Muscle of leg (tissue), 11 donors: Measurements from ENCODE around the gene MOB3C. TPM values are rescaled to one million over a fixed set of nuclear protein-coding genes. Genes with fewer than 3 reads are reported as not detected.

ENCODE experiments used
- DNase-seq: peaks from one replicate; pipeline ENCODE4 v3.0.0; 2013
- H3K27ac ChIP-seq: one replicate; pipeline ENCODE4 v1.5.1; 2013; ENCODE audit warnings: mild to moderate bottlenecking, low read length, control low read depth
- H3K27me3 ChIP-seq: one replicate; pipeline ENCODE4 v1.6.1; 2013; ENCODE audit warnings: low read length; ENCODE audit not compliant: control insufficient read depth, insufficient read depth
- H3K36me3 ChIP-seq: one replicate; pipeline ENCODE4 v1.6.1; 2013; ENCODE audit warnings: low read length; ENCODE audit not compliant: control insufficient read depth, insufficient read depth
- H3K4me1 ChIP-seq: one replicate; pipeline ENCODE4 v1.6.1; 2013; ENCODE audit warnings: low read length; ENCODE audit not compliant: control insufficient read depth, insufficient read depth
- H3K4me3 ChIP-seq: one replicate; pipeline ENCODE4 v1.5.1; 2013; ENCODE audit warnings: low read length, control low read depth
- H3K9me3 ChIP-seq: replicated peaks from 2 replicates; pipeline ENCODE4 v1.6.1; 2013; ENCODE audit warnings: low read depth, low read length; ENCODE audit not compliant: control insufficient read depth
- WGBS: methylation state at CpG from one replicate; pipeline ENCODE4 v1.1.5; 2013; ENCODE audit warnings: missing lambda C conversion rate; ENCODE audit not compliant: insufficient coverage; 5-methylcytosine and 5-hydroxymethylcytosine counted together
- polyA plus RNA-seq, 8 donors: library from polyadenylated mRNA; unstranded; fragments of 120-200 nt; gene quantifications; one replicate each; pipeline versions ENCODE4 v1.2.1 to v1.2.3, GENCODE V29; 2013; ENCODE audit warnings: inconsistent platforms in 1 of 8, low replicate concordance in 1 of 8; ENCODE audit not compliant: insufficient read length in 8 of 8, insufficient read depth in 1 of 8
- total RNA-seq: library from RNA; stranded (reverse); fragments of 120-200 nt; gene quantifications from one replicate; pipeline ENCODE4 v1.2.4, GENCODE V29; 2013

The MOB3C gene
- total and polyA plus RNA-seq, 9 donors, result 11.9 to 14.2 (median 12.6) TPM

DNA sequence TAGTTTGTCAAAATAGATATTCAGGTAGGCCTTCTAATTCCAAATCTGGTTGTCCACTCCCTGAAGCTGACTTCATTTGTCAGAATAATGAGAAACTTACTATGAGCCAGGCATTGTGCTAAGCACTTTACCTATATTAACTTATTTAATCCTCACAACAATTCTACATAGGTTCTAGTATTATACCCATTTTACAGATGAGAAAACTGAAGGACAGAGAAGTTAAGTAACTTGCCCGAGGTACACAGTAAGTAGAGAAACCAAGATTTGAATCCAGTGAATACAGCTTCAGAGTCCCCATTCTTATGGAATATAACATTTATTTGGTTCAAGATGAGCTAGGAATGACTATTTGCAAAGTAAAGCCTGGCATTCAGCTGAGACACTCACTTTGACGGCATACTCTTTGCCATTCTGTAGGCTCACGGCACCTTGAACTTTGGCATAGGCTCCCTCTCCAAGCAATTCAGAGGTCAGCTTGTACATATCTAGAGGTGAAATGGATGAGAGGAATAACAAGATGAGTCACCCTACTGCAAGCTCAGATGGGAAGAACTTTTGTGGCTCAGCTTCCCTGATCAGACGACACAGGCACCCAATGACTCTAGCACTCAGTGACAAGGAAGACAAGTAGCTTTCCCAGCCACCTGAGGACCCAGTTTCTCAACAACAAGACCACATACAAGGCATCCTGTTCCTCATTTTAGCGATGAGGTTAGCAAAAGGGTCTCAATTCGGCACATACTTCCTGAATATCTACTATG lies 36.3 kb downstream of the MOB3C start:
- Histone ChIP-seq H3K27ac (no peak overlapping the region), H3K9me3 (no peaks in the 10 kb centered on the region), H3K36me3 (peaks cover 70% of the 10 kb centered on the region), H3K27me3 (no peaks in the 10 kb centered on the region), H3K4me1 (no peaks in the 10 kb centered on the region), H3K4me3 (no peak overlapping the region)
- peak; percentile 39 for DNase-seq
- 100% methylated on average over 1 of the region's 6 CpGs for WGBS

DNA sequence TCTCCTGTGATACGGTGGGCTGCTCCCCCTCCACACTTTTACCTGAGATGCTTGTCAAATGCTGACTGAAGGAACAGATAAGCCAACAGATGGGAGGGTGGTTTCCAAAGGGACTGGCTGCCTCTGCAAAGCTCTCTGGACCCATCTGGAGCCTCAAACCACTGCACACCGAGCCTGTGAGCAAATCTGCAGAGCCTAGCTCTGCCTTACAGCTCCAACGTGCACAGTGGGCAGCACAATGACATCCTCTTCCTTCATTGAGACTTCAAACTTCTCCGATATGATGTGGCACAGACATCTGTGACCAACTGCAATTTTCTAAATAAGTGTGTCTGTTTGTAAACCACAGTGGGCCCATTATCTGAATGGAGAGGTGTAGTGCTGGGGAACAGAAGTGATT lies 38.9 kb downstream of the MOB3C start:
- Histone ChIP-seq H3K4me1 (no peaks in the 10 kb centered on the region), H3K9me3 (no peaks in the 10 kb centered on the region), H3K27ac (no peak overlapping the region), H3K27me3 (no peaks in the 10 kb centered on the region), H3K4me3 (no peak overlapping the region), H3K36me3 (peaks cover 61% of the 10 kb centered on the region)
- DNase-seq, result no peak
- 83% methylated on average over 2 of the region's 4 CpGs for WGBS

DNA sequence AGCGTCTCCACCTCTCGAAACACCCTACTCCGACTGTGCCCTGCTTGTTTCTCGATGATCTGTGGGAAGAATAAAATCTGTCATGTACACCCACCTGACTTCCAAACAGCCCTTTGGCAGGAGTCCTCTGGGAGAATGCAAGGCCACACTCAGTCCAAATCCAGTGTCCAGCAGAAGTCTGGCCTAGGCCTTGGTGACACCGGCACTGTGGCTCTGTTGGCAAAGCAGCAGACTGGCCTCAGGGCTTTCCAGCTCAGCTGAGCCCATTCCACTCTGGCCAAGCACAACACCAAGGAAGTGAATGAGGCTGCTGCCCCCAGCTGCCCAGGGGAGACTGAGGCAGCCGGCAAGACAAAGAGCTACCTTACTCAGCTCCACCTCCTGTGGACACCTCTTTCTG lies 40.0 kb downstream of the MOB3C start:
- no peaks in the 10 kb centered on the region for H3K4me1 ChIP-seq
- H3K9me3 ChIP-seq, result no peaks in the 10 kb centered on the region
- no peaks in the 10 kb centered on the region for H3K27me3 ChIP-seq
- no peak overlapping the region for H3K27ac ChIP-seq
- H3K36me3 ChIP-seq, result peaks cover 58% of the 10 kb centered on the region
- no peak for DNase-seq
- WGBS, result 75% methylated on average over 2 of the region's 6 CpGs
- H3K4me3 ChIP-seq, result no peak overlapping the region

DNA sequence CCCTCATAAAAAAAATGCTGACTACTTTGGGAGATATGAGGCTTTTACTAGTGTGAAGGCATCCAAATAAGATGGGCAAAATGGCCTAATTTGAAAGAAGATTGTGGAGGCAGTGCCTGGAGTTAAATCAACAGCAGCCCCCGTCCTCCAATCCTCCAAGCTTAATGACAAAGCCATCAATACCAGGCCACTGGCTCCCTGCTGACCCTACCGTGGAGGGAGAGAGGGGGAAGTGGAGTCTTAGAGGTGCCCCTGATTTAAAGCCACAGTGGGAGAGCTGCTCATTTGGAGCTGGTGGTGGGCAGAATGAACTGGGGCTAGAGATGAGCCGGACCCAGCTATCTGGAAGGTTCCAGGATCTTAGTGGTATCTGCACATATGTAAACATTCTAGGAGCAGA lies 40.8 kb downstream of the MOB3C start:
- Histone ChIP-seq H3K27ac (no peak overlapping the region), H3K36me3 (peaks cover 51% of the 10 kb centered on the region), H3K4me1 (no peaks in the 10 kb centered on the region), H3K9me3 (no peaks in the 10 kb centered on the region), H3K4me3 (no peak overlapping the region), H3K27me3 (no peaks in the 10 kb centered on the region)
- no peak for DNase-seq
- no CpG with 5 or more reads among the region's 3 CpGs for WGBS

- Histone ChIP-seq H3K4me1 (no peaks in the 10 kb centered on the region), H3K27ac (no peak overlapping the region), H3K36me3 (peaks cover 50% of the 10 kb centered on the region), H3K9me3 (no peaks in the 10 kb centered on the region), H3K27me3 (no peaks in the 10 kb centered on the region), H3K4me3 (no peak overlapping the region)
- no peak for DNase-seq
- WGBS, result 49% methylated on average over 8 of the region's 12 CpGs
These were observed 41.3 kb downstream of the MOB3C start for GRCh38 chr1:46575300-46575699.

DNA sequence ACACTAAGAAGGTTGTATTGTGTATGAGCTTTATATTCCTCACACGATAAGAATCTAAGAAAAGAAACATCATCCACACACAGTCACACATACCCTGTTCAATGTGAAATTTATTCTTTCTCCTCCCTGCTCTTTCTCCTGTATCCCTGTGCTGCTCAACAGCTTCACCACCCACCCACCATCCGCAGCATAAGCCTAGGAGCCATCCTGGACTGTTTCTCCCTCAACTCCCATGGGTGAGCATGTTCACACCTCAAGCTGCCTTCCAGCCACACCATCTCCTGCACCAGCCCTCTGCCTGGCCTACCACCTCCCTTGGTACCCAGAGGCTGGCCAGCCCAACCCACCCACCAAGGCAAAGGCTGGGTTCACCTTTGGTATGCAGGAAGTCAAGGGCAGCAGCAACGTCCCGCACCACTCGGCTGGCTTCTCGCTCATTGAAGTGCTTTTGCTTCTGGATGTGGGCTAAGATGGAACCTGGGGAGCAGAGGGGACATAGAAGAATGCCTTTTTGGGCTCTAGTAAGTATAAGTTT lies 44.9 kb downstream of the MOB3C start:
- H3K4me3 ChIP-seq, result no peak overlapping the region
- H3K36me3 ChIP-seq, result peaks cover 45% of the 10 kb centered on the region
- H3K27ac ChIP-seq, result no peak overlapping the region
- no peaks in the 10 kb centered on the region for H3K27me3 ChIP-seq
- H3K9me3 ChIP-seq, result no peaks in the 10 kb centered on the region
- DNase-seq, result no peak
- 80% methylated on average over 5 of the region's 6 CpGs for WGBS
- H3K4me1 ChIP-seq, result peaks cover 2% of the 10 kb centered on the region

- 63% methylated on average over 5 of the region's 14 CpGs for WGBS
- H3K4me3 ChIP-seq, result no peak overlapping the region
- no peaks in the 10 kb centered on the region for H3K9me3 ChIP-seq
- H3K27ac ChIP-seq, result no peak overlapping the region
- H3K27me3 ChIP-seq, result no peaks in the 10 kb centered on the region
- DNase-seq, result peak; percentile 21
- peaks cover 2% of the 10 kb centered on the region for H3K4me1 ChIP-seq
- peaks cover 46% of the 10 kb centered on the region for H3K36me3 ChIP-seq
These were observed 46.5 kb downstream of the MOB3C start for GRCh38 chr1:46569884-46570725.

- H3K4me3 ChIP-seq, result no peak overlapping the region
- no peaks in the 10 kb centered on the region for H3K27me3 ChIP-seq
- no peak for DNase-seq
- H3K36me3 ChIP-seq, result peaks cover 48% of the 10 kb centered on the region
- peaks cover 2% of the 10 kb centered on the region for H3K4me1 ChIP-seq
- WGBS, result no CpG with 5 or more reads among the region's 4 CpGs
- H3K9me3 ChIP-seq, result no peaks in the 10 kb centered on the region
- H3K27ac ChIP-seq, result no peak overlapping the region
These were observed 47.5 kb downstream of the MOB3C start for GRCh38 chr1:46569116-46569515.

DNA sequence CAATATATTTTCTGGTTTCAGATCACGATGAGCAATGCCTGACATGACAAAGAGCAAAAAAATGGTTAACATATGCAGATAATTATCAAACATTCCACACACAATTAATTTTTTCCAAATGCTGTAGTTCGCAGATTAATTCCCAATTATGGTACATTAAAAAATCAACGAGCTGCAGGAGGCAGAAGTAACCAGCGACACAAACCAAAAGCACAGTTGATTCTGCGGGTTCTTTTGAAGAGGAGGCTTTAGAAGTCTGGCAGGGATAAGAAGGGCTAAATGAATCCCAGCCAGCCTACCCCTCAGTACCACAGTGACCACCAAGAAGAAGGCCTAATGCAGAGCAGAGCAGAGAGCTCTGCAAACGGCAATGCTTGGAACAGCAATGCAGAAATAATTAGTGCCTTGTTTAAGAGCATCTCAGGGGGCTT lies 48.1 kb downstream of the MOB3C start:
- Histone ChIP-seq H3K36me3 (peaks cover 47% of the 10 kb centered on the region), H3K4me3 (no peak overlapping the region), H3K4me1 (peaks cover 2% of the 10 kb centered on the region), H3K27me3 (no peaks in the 10 kb centered on the region), H3K9me3 (no peaks in the 10 kb centered on the region), H3K27ac (no peak overlapping the region)
- WGBS, result 40% methylated on average over 1 of the region's 6 CpGs
- no peak for DNase-seq

- WGBS, result 71% methylated on average over 1 of the region's 4 CpGs
- Histone ChIP-seq H3K4me3 (no peak overlapping the region), H3K4me1 (no peaks in the 10 kb centered on the region), H3K27ac (no peak overlapping the region), H3K27me3 (no peaks in the 10 kb centered on the region), H3K9me3 (no peaks in the 10 kb centered on the region), H3K36me3 (peaks cover 68% of the 10 kb centered on the region)
- no peak for DNase-seq
These were observed 53.3 kb downstream of the MOB3C start for GRCh38 chr1:46563341-46563740.
